ENCODE results near the gene RNGTT. TPM values are rescaled to one million over a fixed set of nuclear protein-coding genes. Genes with fewer than 3 reads are reported as not detected.
A peak's percentile ranks its signal among the peaks of the same experiment; 100 is the strongest.

The RNGTT gene
- total RNA-seq: 20.7 and 23.3 TPM in 2 replicates
- long read RNA-seq, full-length matches to known transcripts: 54 of 80 reads
- long read RNA-seq, partial matches to known transcripts: 15 of 80 reads
- long read RNA-seq, other reads (novel, unspliced or antisense): 11 of 80 reads

- no peaks in the 10 kb centered on the region for H3K27me3 Mint-ChIP-seq (ENCODE audit: low read depth)
- H3K27ac Mint-ChIP-seq (ENCODE audit: unreplicated experiment): peak within 1 kb of the TSS; percentile 98
- H3K4me3 Mint-ChIP-seq: peak within 1 kb of the TSS; percentile 97
- peaks cover 16% of the 10 kb centered on the region for H3K36me3 Mint-ChIP-seq (ENCODE audit: low read depth)
- peaks cover 26% of the 10 kb centered on the region for H3K4me1 Mint-ChIP-seq
- no peak for TF ChIP-seq CTCF (conservative IDR thresholded peaks at IDR 0.05)
- peaks cover 6% of the 10 kb centered on the region for H3K9me3 Mint-ChIP-seq
- DNase-seq (ENCODE audit: low read depth, low spot score): peak; percentile 98
Observed at GRCh38 chr6:88963139-88964090, at the start of gene RNGTT. Gene RNGTT (minus strand): TSS chr6:88963618. CDS start chr6:88963409, 209 bp downstream.

DNA sequence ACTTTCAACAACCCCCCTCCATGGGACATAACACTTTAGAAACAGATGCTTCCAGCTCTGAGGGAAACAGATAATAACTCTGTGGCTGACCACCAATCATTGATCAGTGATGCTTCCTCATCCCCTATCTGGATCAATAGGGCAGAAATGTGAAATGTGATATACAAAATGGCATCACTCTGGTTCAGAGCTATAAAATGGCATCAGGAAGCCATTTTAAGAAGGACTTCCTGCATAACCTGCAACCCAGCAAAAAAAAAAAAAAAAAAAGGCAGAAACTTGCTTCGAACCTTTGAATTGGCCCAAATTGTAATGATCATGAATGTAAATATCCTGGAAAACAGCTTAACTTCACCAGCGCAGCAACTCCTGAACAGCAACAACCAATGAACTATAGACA is 48.0 kb upstream of the RNGTT start:
- no peak for DNase-seq (ENCODE audit: low read depth, low spot score)
- Mint-ChIP-seq H3K27me3 (ENCODE audit: low read depth) (no peaks in the 10 kb centered on the region), H3K36me3 (ENCODE audit: low read depth) (no peaks in the 10 kb centered on the region), H3K4me3 (no peak overlapping the region), H3K27ac (ENCODE audit: unreplicated experiment) (no peak overlapping the region), H3K4me1 (peaks cover 4% of the 10 kb centered on the region), H3K9me3 (no peaks in the 10 kb centered on the region)
- no peak for TF ChIP-seq CTCF (conservative IDR thresholded peaks at IDR 0.05)

DNA sequence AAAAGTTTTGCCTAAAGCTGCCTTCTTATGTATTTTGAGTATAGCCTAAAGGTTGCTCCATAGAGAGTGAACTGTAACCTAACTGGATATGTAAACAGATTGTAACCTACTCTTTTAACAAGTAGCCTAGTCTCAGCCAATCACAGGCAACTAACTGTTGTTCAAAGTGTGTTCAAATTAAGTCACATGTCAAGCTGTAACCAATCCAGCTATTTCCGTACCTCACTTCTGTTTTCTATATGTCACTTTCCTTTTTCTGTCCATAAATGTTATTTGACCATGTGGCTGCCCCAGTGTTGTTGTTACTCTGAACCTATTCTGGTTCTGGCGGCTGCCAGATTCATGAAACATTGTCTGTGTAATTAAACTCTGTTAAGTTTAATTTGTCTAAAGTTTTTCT is 47.4 kb upstream of the RNGTT start:
- H3K9me3 Mint-ChIP-seq: no peaks in the 10 kb centered on the region
- no peaks in the 10 kb centered on the region for H3K36me3 Mint-ChIP-seq (ENCODE audit: low read depth)
- H3K4me1 Mint-ChIP-seq: peaks cover 4% of the 10 kb centered on the region
- no peak overlapping the region for H3K27ac Mint-ChIP-seq (ENCODE audit: unreplicated experiment)
- TF ChIP-seq CTCF (conservative IDR thresholded peaks at IDR 0.05): no peak
- no peak for DNase-seq (ENCODE audit: low read depth, low spot score)
- no peaks in the 10 kb centered on the region for H3K27me3 Mint-ChIP-seq (ENCODE audit: low read depth)
- H3K4me3 Mint-ChIP-seq: no peak overlapping the region

- Mint-ChIP-seq H3K36me3 (ENCODE audit: low read depth) (no peaks in the 10 kb centered on the region), H3K4me3 (no peak overlapping the region), H3K9me3 (no peaks in the 10 kb centered on the region), H3K27ac (ENCODE audit: unreplicated experiment) (no peak overlapping the region), H3K4me1 (peaks cover 4% of the 10 kb centered on the region), H3K27me3 (ENCODE audit: low read depth) (no peaks in the 10 kb centered on the region)
- TF ChIP-seq CTCF (conservative IDR thresholded peaks at IDR 0.05): no peak
- DNase-seq (ENCODE audit: low read depth, low spot score): no peak
Observed at GRCh38 chr6:89009624-89010059, 46.2 kb upstream of the RNGTT start.

DNA sequence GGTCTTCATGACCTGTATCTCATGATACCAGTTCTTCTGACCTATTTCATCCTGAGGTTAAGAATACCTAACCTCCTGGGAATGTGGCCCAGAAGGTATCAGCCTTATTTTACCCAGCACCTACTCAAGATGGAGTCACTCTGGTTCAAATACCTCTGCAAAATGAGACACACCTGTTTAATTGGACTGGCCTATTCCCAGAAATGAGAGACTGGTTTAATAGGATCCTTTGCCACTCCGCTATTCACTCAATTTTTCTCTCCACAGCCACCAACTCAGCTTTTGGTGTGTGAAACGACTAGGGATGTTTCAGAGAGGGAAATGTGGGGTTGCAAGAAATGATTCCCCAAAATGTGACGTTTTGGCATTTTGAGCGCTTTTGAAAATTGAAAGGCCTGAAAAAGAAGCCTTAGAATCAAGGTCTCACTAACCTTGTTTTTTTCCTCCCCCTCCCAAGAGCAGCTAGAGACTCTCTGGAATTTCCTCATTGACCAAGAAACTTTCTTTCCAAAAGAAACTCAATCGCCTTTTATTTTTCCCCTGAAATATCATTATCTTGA is 45.5 kb upstream of the RNGTT start:
- no peak for TF ChIP-seq CTCF (conservative IDR thresholded peaks at IDR 0.05)
- Mint-ChIP-seq H3K27me3 (ENCODE audit: low read depth) (no peaks in the 10 kb centered on the region), H3K36me3 (ENCODE audit: low read depth) (no peaks in the 10 kb centered on the region), H3K27ac (ENCODE audit: unreplicated experiment) (no peak overlapping the region), H3K4me3 (no peak overlapping the region), H3K9me3 (no peaks in the 10 kb centered on the region), H3K4me1 (peaks cover 4% of the 10 kb centered on the region)
- DNase-seq (ENCODE audit: low read depth, low spot score): no peak

All from neural crest cell (in vitro differentiated cells).